ENCODE results near the gene DDX20.

The DDX20 gene

DNA sequence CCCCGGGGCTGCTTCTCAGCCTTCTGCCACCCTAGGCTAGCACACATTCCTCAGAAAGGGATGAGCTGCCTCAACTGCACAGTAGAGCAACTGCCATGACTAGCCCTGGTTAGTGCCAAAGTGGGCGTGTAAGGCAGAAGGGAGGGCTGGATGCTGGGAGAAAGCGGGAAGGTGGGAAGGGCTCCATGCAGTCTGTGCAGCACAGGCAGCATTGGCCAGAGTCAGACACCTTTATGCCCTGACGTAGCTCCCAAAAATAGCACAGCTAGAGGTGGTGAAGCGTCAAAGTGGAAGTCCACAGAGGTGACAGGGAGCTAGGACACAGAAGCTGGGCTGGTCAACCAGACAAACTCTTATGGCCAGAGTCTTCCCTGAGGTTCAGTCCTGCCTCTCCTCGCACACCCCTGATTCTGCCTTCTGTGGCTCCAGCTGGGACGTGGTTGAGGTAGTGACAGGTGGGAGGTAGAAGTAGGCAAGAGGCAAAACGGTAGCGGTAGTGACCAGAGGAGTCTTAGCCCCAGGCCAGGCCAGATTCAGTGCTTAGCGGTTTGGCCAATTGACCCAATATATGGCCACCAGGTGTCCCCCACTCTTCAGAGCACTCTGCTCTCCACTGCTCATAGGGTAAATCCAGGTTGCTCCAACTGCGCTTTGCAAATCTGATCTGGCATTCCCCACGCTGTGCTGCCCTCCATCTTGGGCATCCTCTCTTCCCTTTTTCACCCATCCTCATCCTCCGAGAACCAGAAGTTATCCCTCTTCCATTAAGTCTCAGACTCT is 45.6 kb downstream of the DDX20 start:
- H3K27ac ChIP-seq (ENCODE audit: low read depth, low read length) = no peak overlapping the region
- TF ChIP-seq, protein P1, sequence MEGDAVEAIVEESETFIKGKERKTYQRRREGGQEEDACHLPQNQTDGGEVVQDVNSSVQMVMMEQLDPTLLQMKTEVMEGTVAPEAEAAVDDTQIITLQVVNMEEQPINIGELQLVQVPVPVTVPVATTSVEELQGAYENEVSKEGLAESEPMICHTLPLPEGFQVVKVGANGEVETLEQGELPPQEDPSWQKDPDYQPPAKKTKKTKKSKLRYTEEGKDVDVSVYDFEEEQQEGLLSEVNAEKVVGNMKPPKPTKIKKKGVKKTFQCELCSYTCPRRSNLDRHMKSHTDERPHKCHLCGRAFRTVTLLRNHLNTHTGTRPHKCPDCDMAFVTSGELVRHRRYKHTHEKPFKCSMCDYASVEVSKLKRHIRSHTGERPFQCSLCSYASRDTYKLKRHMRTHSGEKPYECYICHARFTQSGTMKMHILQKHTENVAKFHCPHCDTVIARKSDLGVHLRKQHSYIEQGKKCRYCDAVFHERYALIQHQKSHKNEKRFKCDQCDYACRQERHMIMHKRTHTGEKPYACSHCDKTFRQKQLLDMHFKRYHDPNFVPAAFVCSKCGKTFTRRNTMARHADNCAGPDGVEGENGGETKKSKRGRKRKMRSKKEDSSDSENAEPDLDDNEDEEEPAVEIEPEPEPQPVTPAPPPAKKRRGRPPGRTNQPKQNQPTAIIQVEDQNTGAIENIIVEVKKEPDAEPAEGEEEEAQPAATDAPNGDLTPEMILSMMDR (IDR thresholded peaks at IDR 0.05; ENCODE audit: low read depth, low read length, poor library complexity, severe bottlenecking) = no peak
- TF ChIP-seq EZH2phosphoT487 (IDR thresholded peaks at IDR 0.05; ENCODE audit: borderline replicate concordance, low read length) = no peak
- no peaks in the 10 kb centered on the region for H3K9me3 ChIP-seq (ENCODE audit: control insufficient read depth, insufficient read depth, low read length)
- no peaks in the 10 kb centered on the region for H3K4me1 ChIP-seq (ENCODE audit: control insufficient read depth, low read length)
- peaks cover 2% of the 10 kb centered on the region for H3K27me3 ChIP-seq (ENCODE audit: control insufficient read depth, low read length)
- H4K20me1 ChIP-seq (ENCODE audit: control insufficient read depth, insufficient read depth, low read depth, low read length) = no peaks in the 10 kb centered on the region
- H3K79me2 ChIP-seq (ENCODE audit: control insufficient read depth, low read length) = no peaks in the 10 kb centered on the region
- no peaks in the 10 kb centered on the region for H3K9me2 ChIP-seq (replicated peaks; ENCODE audit: control insufficient read depth, low read length)
- no peak overlapping the region for H3K4me3 ChIP-seq (ENCODE audit: low read length)
- no peaks in the 10 kb centered on the region for H3K36me3 ChIP-seq (ENCODE audit: control insufficient read depth, low read length)
- H3F3A ChIP-seq (ENCODE audit: control insufficient read depth, insufficient read depth) = no peaks in the 10 kb centered on the region
- H3K4me2 ChIP-seq (ENCODE audit: low read length) = no peak overlapping the region

DNA sequence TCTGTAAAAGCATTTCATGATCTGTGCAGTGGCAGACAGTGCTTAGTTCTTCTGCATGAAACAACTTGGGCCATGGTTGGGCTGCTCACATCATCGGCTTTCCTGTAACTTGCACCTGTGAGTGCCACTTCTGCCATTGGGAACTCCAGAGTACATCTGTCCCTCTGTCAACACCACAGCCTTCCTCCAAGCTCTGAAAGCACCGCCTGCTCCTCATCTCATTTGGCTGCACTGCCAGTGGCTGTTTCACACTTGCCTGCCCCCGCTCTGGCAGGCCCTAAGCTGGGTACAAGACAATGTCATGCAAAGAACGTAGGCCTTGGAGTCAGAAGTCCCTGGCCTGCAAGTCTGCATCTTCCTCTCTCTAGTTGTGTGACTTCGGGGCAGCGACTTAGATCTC is 46.4 kb downstream of the DDX20 start:
- Histone ChIP-seq H4K20me1 (ENCODE audit: control insufficient read depth, insufficient read depth, low read depth, low read length) (no peaks in the 10 kb centered on the region), H3K27ac (ENCODE audit: low read depth, low read length) (no peak overlapping the region), H3K4me3 (ENCODE audit: low read length) (no peak overlapping the region), H3K4me1 (ENCODE audit: control insufficient read depth, low read length) (no peaks in the 10 kb centered on the region), H3K79me2 (ENCODE audit: control insufficient read depth, low read length) (no peaks in the 10 kb centered on the region), H3K9me2 (replicated peaks; ENCODE audit: control insufficient read depth, low read length) (no peaks in the 10 kb centered on the region), H3K4me2 (ENCODE audit: low read length) (no peak overlapping the region), H3K27me3 (ENCODE audit: control insufficient read depth, low read length) (peaks cover 5% of the 10 kb centered on the region), H3K9me3 (ENCODE audit: control insufficient read depth, insufficient read depth, low read length) (no peaks in the 10 kb centered on the region), H3K36me3 (ENCODE audit: control insufficient read depth, low read length) (no peaks in the 10 kb centered on the region), H3F3A (ENCODE audit: control insufficient read depth, insufficient read depth) (no peaks in the 10 kb centered on the region)
- no peak for TF ChIP-seq EZH2phosphoT487 (IDR thresholded peaks at IDR 0.05; ENCODE audit: borderline replicate concordance, low read length)
- TF ChIP-seq, protein P1 (IDR thresholded peaks at IDR 0.05; ENCODE audit: low read depth, low read length, poor library complexity, severe bottlenecking) = no peak

DNA sequence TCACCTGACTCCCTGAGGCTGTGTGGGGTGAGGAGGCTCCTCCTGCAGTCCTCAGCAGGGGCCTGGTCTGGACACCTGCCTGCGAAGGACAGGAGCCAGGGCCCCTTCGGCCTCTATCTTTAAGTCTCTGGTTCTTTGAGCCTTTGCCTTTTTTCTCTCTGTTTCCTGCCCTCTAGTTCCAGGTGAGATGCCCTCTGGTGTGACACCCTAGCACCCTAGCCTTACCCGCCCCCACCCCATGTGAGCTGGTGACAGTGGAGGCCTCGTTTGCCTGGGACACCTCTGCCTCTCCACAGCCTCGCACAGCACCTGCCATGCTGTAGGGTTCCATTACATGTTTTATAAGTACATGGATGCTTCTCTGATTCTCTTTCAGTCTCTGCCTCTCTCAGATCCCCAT is 47.3 kb downstream of the DDX20 start:
- Histone ChIP-seq H3K4me2 (ENCODE audit: low read length) (no peak overlapping the region), H3K79me2 (ENCODE audit: control insufficient read depth, low read length) (no peaks in the 10 kb centered on the region), H3K36me3 (ENCODE audit: control insufficient read depth, low read length) (no peaks in the 10 kb centered on the region), H4K20me1 (ENCODE audit: control insufficient read depth, insufficient read depth, low read depth, low read length) (no peaks in the 10 kb centered on the region), H3K27ac (ENCODE audit: low read depth, low read length) (no peak overlapping the region), H3K9me2 (replicated peaks; ENCODE audit: control insufficient read depth, low read length) (no peaks in the 10 kb centered on the region), H3K4me3 (ENCODE audit: low read length) (no peak overlapping the region), H3K9me3 (ENCODE audit: control insufficient read depth, insufficient read depth, low read length) (no peaks in the 10 kb centered on the region), H3K27me3 (ENCODE audit: control insufficient read depth, low read length) (peaks cover 8% of the 10 kb centered on the region), H3K4me1 (ENCODE audit: control insufficient read depth, low read length) (no peaks in the 10 kb centered on the region), H3F3A (ENCODE audit: control insufficient read depth, insufficient read depth) (no peaks in the 10 kb centered on the region)
- no peak for TF ChIP-seq EZH2phosphoT487 (IDR thresholded peaks at IDR 0.05; ENCODE audit: borderline replicate concordance, low read length)

DNA sequence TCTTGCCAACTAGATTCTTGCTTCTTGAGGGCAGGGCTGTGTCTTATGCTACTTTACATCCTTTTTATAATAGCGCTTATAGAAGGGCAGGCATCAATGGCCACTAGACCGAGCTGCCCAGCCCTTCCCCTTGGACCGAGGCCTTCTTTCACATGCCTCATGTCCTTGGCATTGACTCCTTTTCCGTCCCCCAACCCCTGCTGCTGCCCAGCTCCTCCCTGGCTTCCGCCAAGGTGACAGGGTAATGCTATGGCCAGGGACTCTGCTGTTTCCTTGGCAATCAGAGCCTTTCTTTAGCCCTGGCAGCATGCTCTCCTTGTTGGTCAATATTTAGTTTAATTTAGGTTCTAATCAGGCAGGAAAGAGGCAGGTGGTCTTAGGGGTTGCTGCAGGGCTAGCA is 48.2 kb downstream of the DDX20 start:
- Histone ChIP-seq H3K4me1 (ENCODE audit: control insufficient read depth, low read length) (no peaks in the 10 kb centered on the region), H3K4me3 (ENCODE audit: low read length) (no peak overlapping the region), H3K79me2 (ENCODE audit: control insufficient read depth, low read length) (no peaks in the 10 kb centered on the region), H3K27ac (ENCODE audit: low read depth, low read length) (no peak overlapping the region), H3K9me2 (replicated peaks; ENCODE audit: control insufficient read depth, low read length) (no peaks in the 10 kb centered on the region), H4K20me1 (ENCODE audit: control insufficient read depth, insufficient read depth, low read depth, low read length) (no peaks in the 10 kb centered on the region), H3K9me3 (ENCODE audit: control insufficient read depth, insufficient read depth, low read length) (no peaks in the 10 kb centered on the region), H3K4me2 (ENCODE audit: low read length) (no peak overlapping the region), H3F3A (ENCODE audit: control insufficient read depth, insufficient read depth) (no peaks in the 10 kb centered on the region), H3K27me3 (ENCODE audit: control insufficient read depth, low read length) (peaks cover 15% of the 10 kb centered on the region), H3K36me3 (ENCODE audit: control insufficient read depth, low read length) (no peaks in the 10 kb centered on the region)
- no peak for TF ChIP-seq EZH2phosphoT487 (IDR thresholded peaks at IDR 0.05; ENCODE audit: borderline replicate concordance, low read length)
- TF ChIP-seq, protein P1 (IDR thresholded peaks at IDR 0.05; ENCODE audit: low read depth, low read length, poor library complexity, severe bottlenecking) = no peak

Data from DOHH2 (cell line).